ENCODE results near the gene IGBP1. TPM values are rescaled to one million over a fixed set of nuclear protein-coding genes. Genes with fewer than 3 reads are reported as not detected.

The IGBP1 gene
- total RNA-seq, 1 experiment from 2014 or later: 35.2 TPM

- CTCF ChIA-PET: no interaction called here
These were observed 49.8 kb downstream of the IGBP1 start for GRCh38 chrX:70183091-70183490.

DNA sequence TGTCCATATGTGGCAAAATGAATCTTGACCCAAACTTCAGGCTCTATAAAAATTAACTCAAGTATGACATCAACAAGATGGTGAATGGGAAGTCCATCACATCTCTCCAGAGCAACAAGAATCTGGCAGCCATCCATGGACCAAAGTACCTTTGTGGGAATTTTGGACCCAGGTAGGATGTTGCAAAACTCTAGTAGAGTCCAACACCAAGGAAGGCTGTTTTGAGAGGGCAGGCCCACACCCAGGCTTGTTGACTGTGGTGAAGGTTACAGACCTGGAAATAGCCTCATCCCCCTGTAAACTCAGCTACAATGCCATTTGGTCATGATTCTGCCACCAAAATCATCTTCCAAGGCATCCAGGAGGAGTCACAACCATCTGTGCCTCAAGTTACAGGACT lies 57.0 kb downstream of the IGBP1 start:
- BruUV-seq (replicated peaks): no TSS peak
- no peak for DNase-seq (ENCODE audit: low spot score)
- ChIA-PET CTCF (no interaction called here), POLR2A (ENCODE audit: low non-redundant PET) (no interaction called here)
- H3K4me1 ChIP-seq (ENCODE audit: insufficient read depth, low read length, poor library complexity, severe bottlenecking): no peaks in the 10 kb centered on the region
- no peak for TF ChIP-seq EZH2 (IDR thresholded peaks at IDR 0.05; ENCODE audit: borderline replicate concordance, low read depth, low read length, poor library complexity, severe bottlenecking)
- no peak for TF ChIP-seq CTCF (conservative IDR thresholded peaks at IDR 0.05; ENCODE audit: low read depth, low read length)
- no peak overlapping the region for H3K4me3 ChIP-seq (ENCODE audit: low read depth, low read length, poor library complexity, severe bottlenecking)
- no peaks in the 10 kb centered on the region for H3K9me3 ChIP-seq (ENCODE audit: low read depth, low read length, poor library complexity, severe bottlenecking)
- no peaks in the 10 kb centered on the region for H3K27me3 ChIP-seq (replicated peaks; ENCODE audit: insufficient read depth, low read depth, low read length, poor library complexity)
- H3K36me3 ChIP-seq (ENCODE audit: insufficient read depth, low read length, poor library complexity, severe bottlenecking): no peaks in the 10 kb centered on the region
- H3K27ac ChIP-seq (ENCODE audit: low read depth, low read length, poor library complexity, severe bottlenecking): no peak overlapping the region
- intact Hi-C loops (cut with micrococcal nuclease; ENCODE audit: unreplicated experiment): no loop called here

More at GRCh38 chrX:70183091-70183490, 49.8 kb downstream of the IGBP1 start:
- H3K27ac ChIP-seq (ENCODE audit: low read depth, low read length, poor library complexity, severe bottlenecking): no peak overlapping the region
- no peaks in the 10 kb centered on the region for H3K27me3 ChIP-seq (replicated peaks; ENCODE audit: insufficient read depth, low read depth, low read length, poor library complexity)
- POLR2A ChIA-PET (ENCODE audit: low non-redundant PET): no interaction called here
- H3K4me1 ChIP-seq (ENCODE audit: insufficient read depth, low read length, poor library complexity, severe bottlenecking): no peaks in the 10 kb centered on the region
- no peak for DNase-seq (ENCODE audit: low spot score)
- TF ChIP-seq EZH2 (IDR thresholded peaks at IDR 0.05; ENCODE audit: borderline replicate concordance, low read depth, low read length, poor library complexity, severe bottlenecking): no peak
- no peak for TF ChIP-seq CTCF (conservative IDR thresholded peaks at IDR 0.05; ENCODE audit: low read depth, low read length)
- intact Hi-C loops (cut with micrococcal nuclease; ENCODE audit: unreplicated experiment): no loop called here
- H3K36me3 ChIP-seq (ENCODE audit: insufficient read depth, low read length, poor library complexity, severe bottlenecking): no peaks in the 10 kb centered on the region
- H3K9me3 ChIP-seq (ENCODE audit: low read depth, low read length, poor library complexity, severe bottlenecking): no peaks in the 10 kb centered on the region
- no peak overlapping the region for H3K4me3 ChIP-seq (ENCODE audit: low read depth, low read length, poor library complexity, severe bottlenecking)
- BruUV-seq (replicated peaks): no TSS peak

DNA sequence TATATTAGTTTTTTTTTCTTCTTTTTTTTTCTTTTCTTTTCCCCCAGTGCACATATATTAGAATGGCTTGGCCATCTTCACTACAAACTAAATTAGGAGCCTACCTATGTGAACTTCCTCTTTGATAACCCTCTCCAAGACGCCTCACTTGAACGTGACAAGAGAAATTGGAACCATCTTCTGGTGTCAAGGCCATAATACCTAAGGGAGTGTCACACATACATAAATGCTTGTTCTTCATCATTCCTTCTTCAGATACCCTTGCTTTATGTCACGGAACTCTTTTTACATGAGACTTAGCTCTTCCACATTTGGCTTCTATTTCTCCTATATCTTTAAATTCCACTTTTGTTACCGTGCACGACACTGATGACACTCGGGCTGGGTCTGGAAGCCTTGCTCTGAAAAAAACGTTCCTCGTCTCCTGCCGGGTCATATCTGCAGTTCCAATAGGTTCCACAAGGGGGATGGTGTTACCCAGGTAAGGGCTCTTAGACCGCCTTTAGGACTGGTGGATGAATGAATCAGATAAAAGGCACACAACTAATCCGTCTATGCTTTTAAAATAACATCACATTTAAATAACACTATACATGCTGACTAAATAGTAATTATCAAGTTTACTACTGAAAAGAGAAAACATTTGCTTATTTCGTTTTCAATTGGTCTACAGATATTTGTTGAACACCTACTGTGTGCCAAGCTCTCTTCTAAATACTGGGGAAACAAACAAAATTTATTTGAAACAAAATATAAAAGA lies 63.9 kb downstream of the IGBP1 start:
- intact Hi-C loops (cut with micrococcal nuclease; ENCODE audit: unreplicated experiment): no loop called here
- no TSS peak for BruUV-seq (replicated peaks)
- POLR2A ChIA-PET (ENCODE audit: low non-redundant PET): no interaction called here
- Histone ChIP-seq H3K4me1 (ENCODE audit: insufficient read depth, low read length, poor library complexity, severe bottlenecking) (no peaks in the 10 kb centered on the region), H3K27ac (ENCODE audit: low read depth, low read length, poor library complexity, severe bottlenecking) (no peak overlapping the region), H3K36me3 (ENCODE audit: insufficient read depth, low read length, poor library complexity, severe bottlenecking) (no peaks in the 10 kb centered on the region), H3K27me3 (replicated peaks; ENCODE audit: insufficient read depth, low read depth, low read length, poor library complexity) (no peaks in the 10 kb centered on the region), H3K4me3 (ENCODE audit: low read depth, low read length, poor library complexity, severe bottlenecking) (no peak overlapping the region), H3K9me3 (ENCODE audit: low read depth, low read length, poor library complexity, severe bottlenecking) (no peaks in the 10 kb centered on the region)
- TF ChIP-seq EZH2 (IDR thresholded peaks at IDR 0.05; ENCODE audit: borderline replicate concordance, low read depth, low read length, poor library complexity, severe bottlenecking) (no peak), CTCF (conservative IDR thresholded peaks at IDR 0.05; ENCODE audit: low read depth, low read length) (peak; percentile 75)
- CTCF ChIA-PET: interaction anchor here (0.7 kb wide), 1 partner anchor 895 kb away, joined by 4 read pairs; no protein-coding TSS in a partner anchor
- peak; percentile 66 for DNase-seq (ENCODE audit: low spot score)
